ENCODE measurements around the gene ZNF302.
"Not testable (repeated sequence)": the region's sequence is repeated elsewhere in the genome, so short reads cannot be mapped to it uniquely, and the experiment has no call there.

Gene ZNF302

GRCh38 chr19:34677386-34678084 lies at the start of gene ZNF302:
Gene ZNF302 (plus strand): TSS chr19:34677678. CDS start chr19:34678805, 1,127 bp downstream.
- peak; percentile 96 for DNase-seq

- DNase-seq = no peak
These were observed 43.7 kb upstream of the ZNF302 start for GRCh38 chr19:34633802-34634201.

GRCh38 chr19:34639491-34640085 lies 37.9 kb upstream of the ZNF302 start:
- DNase-seq = peak; percentile 46

- no peak for DNase-seq
These were observed 35.2 kb upstream of the ZNF302 start for GRCh38 chr19:34642241-34642640.

GRCh38 chr19:34644991-34645461 lies 32.5 kb upstream of the ZNF302 start:
- no peak for DNase-seq

- no peak for DNase-seq
These were observed 31.9 kb upstream of the ZNF302 start for GRCh38 chr19:34645551-34645950.

- no peak for DNase-seq
These were observed 27.5 kb upstream of the ZNF302 start for GRCh38 chr19:34649886-34650543.

GRCh38 chr19:34651747-34652146 lies 25.7 kb upstream of the ZNF302 start:
- DNase-seq = no peak

GRCh38 chr19:34654796-34655195 lies 22.7 kb upstream of the ZNF302 start:
- no peak for DNase-seq

- DNase-seq = no peak
These were observed 21.8 kb upstream of the ZNF302 start for GRCh38 chr19:34655651-34656050.

- peak; percentile 59 for DNase-seq
These were observed 16.1 kb upstream of the ZNF302 start for GRCh38 chr19:34661357-34661756.

- DNase-seq = peak; percentile 15
These were observed 14.6 kb upstream of the ZNF302 start for GRCh38 chr19:34662919-34663318.

- no peak for DNase-seq
These were observed 13.3 kb upstream of the ZNF302 start for GRCh38 chr19:34664168-34664567.

- DNase-seq = no peak
These were observed 12.6 kb upstream of the ZNF302 start for GRCh38 chr19:34664870-34665269.

- DNase-seq = not testable (repeated sequence)
These were observed 12.2 kb upstream of the ZNF302 start for GRCh38 chr19:34665275-34665674.

GRCh38 chr19:34666200-34666957 lies 11.1 kb upstream of the ZNF302 start:
- no peak for DNase-seq

GRCh38 chr19:34666958-34667265 lies 10.6 kb upstream of the ZNF302 start:
- DNase-seq = no peak

GRCh38 chr19:34667349-34668076 lies 10.0 kb upstream of the ZNF302 start:
- DNase-seq = no peak

GRCh38 chr19:34668077-34668689 lies 9.3 kb upstream of the ZNF302 start:
- DNase-seq = not testable (repeated sequence)

- DNase-seq = not testable (repeated sequence)
These were observed 8.8 kb upstream of the ZNF302 start for GRCh38 chr19:34668690-34669089.

GRCh38 chr19:34669305-34669704 lies 8.2 kb upstream of the ZNF302 start:
- DNase-seq = peak; percentile 5

- DNase-seq = no peak
These were observed 5.5 kb upstream of the ZNF302 start for GRCh38 chr19:34671972-34672371.

All from NCI-H446 treated with DMSO at 0.1 percent for 48 hours (cell line).